ENCODE measurements around the gene MATR3. TPM values are rescaled to one million over a fixed set of nuclear protein-coding genes. Genes with fewer than 3 reads are reported as not detected.
"Not testable (repeated sequence)": the region's sequence is repeated elsewhere in the genome, so short reads cannot be mapped to it uniquely, and the experiment has no call there.

Gene MATR3
- total RNA-seq, 4 donors from 2014 or later: 270 to 549 (median 314) TPM

DNA sequence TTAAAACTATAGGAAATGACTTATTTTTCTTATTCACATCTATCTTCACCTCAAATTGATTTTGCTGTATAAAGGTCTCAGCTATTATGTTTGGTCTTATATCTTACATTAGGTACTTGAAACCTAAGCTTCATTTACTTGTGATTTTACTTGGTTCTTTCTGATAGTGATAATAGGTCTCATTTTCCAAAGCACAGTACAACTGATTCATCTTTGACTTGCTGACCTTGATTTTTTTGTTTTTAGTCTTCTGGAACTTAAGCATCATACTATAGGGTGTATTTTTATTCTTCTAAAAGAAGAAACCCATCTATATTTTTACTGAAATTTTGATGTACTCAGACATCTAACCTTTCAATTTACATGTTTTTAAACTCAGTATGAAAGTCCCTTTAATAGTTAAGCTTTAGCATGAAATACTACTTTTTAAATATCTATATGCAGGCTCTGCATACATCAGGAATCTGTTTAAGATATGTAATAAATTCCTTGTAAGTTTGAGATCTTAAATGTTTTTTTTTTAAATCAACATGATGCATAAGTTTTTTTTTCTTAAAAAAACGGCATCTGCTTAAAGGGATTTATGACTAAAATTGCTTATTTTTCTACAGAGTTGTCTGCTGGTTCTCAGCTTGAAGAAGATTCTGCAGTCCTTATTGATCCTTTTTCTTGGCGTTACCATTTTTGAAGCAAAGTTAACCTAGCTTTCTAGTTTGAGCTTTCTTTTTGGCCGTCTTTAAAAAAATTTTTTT is 13.3 kb downstream of the MATR3 start:
- no peak for TF ChIP-seq POLR2A (IDR thresholded peaks at IDR 0.05)
- TF ChIP-seq, protein P1, sequence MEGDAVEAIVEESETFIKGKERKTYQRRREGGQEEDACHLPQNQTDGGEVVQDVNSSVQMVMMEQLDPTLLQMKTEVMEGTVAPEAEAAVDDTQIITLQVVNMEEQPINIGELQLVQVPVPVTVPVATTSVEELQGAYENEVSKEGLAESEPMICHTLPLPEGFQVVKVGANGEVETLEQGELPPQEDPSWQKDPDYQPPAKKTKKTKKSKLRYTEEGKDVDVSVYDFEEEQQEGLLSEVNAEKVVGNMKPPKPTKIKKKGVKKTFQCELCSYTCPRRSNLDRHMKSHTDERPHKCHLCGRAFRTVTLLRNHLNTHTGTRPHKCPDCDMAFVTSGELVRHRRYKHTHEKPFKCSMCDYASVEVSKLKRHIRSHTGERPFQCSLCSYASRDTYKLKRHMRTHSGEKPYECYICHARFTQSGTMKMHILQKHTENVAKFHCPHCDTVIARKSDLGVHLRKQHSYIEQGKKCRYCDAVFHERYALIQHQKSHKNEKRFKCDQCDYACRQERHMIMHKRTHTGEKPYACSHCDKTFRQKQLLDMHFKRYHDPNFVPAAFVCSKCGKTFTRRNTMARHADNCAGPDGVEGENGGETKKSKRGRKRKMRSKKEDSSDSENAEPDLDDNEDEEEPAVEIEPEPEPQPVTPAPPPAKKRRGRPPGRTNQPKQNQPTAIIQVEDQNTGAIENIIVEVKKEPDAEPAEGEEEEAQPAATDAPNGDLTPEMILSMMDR (IDR thresholded peaks at IDR 0.05): no peak
- Histone ChIP-seq H3K4me3 (no peak overlapping the region), H3K27me3 (no peaks in the 10 kb centered on the region), H3K9me3 (no peaks in the 10 kb centered on the region), H3K4me1 (peaks cover 14 to 23% of the 10 kb centered on the region in 2 donors), H3K36me3 (no peaks in the 10 kb centered on the region), H3K27ac (no peak overlapping the region)
- intact Hi-C loops (cut with DNase I; ENCODE audit: low total_unique reads): no loop called here
- no peak for DNase-seq

DNA sequence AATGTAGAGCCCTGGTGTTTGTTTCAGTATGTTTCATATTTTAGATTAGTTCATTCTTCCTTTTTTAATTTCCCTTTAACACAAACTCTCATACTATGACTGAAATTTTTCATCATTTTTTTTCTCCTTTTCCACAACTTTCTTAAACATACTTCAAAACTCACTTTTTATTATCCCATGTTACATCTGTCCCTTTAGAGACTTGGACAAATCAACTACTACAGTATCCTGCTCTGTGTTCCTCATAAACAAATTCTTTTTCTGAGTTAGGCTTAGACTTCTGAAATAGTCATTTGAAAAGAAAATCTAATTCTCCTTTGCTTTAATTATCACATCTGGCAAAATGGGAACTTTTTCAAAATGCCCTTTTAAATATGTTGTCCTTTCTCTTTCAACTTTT is 15.3 kb downstream of the MATR3 start:
- no peaks in the 10 kb centered on the region for H3K9me3 ChIP-seq
- intact Hi-C loops (cut with DNase I; ENCODE audit: low total_unique reads): no loop called here
- H3K4me3 ChIP-seq: no peak overlapping the region
- TF ChIP-seq, protein P1 (IDR thresholded peaks at IDR 0.05): no peak
- TF ChIP-seq POLR2A (IDR thresholded peaks at IDR 0.05): no peak
- H3K27ac ChIP-seq: no peak overlapping the region
- no peak for DNase-seq
- no peaks in the 10 kb centered on the region for H3K27me3 ChIP-seq
- no peaks in the 10 kb centered on the region for H3K36me3 ChIP-seq
- peaks cover 11 to 19% of the 10 kb centered on the region in 2 donors for H3K4me1 ChIP-seq

- H3K27ac ChIP-seq; H3K9me3 ChIP-seq; H3K36me3 ChIP-seq; H3K4me3 ChIP-seq; H3K27me3 ChIP-seq; DNase-seq; intact Hi-C loops (cut with DNase I; ENCODE audit: low total_unique reads): not testable (repeated sequence)
- H3K4me1 ChIP-seq: peaks cover 9 to 19% of the 10 kb centered on the region in 2 donors
These were observed 17.2 kb downstream of the MATR3 start for GRCh38 chr5:139310715-139311186.

DNA sequence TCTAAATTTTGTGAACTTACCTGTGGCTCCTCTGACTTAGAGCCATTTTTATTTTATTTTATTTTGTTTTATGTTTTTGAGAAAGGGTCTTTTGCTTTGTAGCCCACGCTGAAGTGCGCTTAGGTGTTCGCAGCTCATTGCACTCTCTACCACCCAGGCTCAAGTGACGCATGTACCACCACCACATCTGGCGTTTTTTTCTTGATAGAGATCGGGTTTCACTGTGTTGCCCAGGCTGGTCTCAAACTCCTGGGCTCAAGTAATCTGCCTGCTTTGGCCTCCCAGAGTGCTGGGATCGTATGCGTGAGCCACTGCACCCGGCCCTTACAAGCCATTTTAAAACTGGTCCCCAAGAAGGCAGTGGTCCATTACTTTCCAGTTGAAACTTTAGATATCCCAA is 18.5 kb downstream of the MATR3 start:
- DNase-seq: no peak
- Histone ChIP-seq H3K4me3 (no peak overlapping the region), H3K36me3 (no peaks in the 10 kb centered on the region), H3K9me3 (no peaks in the 10 kb centered on the region), H3K27ac (no peak overlapping the region), H3K4me1 (peaks cover 7 to 14% of the 10 kb centered on the region in 2 donors), H3K27me3 (no peaks in the 10 kb centered on the region)
- intact Hi-C loops (cut with DNase I; ENCODE audit: low total_unique reads): no loop called here
- TF ChIP-seq, protein P1 (IDR thresholded peaks at IDR 0.05): no peak
- TF ChIP-seq POLR2A (IDR thresholded peaks at IDR 0.05): no peak

GRCh38 chr5:139314276-139314675 is 20.7 kb downstream of the MATR3 start:
- Histone ChIP-seq H3K27me3 (no peaks in the 10 kb centered on the region), H3K27ac (no peak overlapping the region), H3K9me3 (no peaks in the 10 kb centered on the region), H3K4me3 (no peak overlapping the region), H3K36me3 (no peaks in the 10 kb centered on the region), H3K4me1 (peaks cover 7 to 14% of the 10 kb centered on the region in 2 donors)
- intact Hi-C loops (cut with DNase I; ENCODE audit: low total_unique reads): no loop called here
- TF ChIP-seq, protein P1 (IDR thresholded peaks at IDR 0.05): no peak
- no peak for TF ChIP-seq POLR2A (IDR thresholded peaks at IDR 0.05)
- no peak for DNase-seq

Measured in uterus (tissue), 4 donors.